Fibroblast of lung (primary cell): ENCODE data around the gene SPOCD1.

Experiments
- CTCF ChIP-seq, 2 donors: IDR thresholded peaks in 1 of 2; conservative IDR thresholded peaks in 1 of 2; 1 replicate in 1 of 2; 2 replicates in 1 of 2; pipeline ENCODE4 v1.5.1; 2011 to 2012; ENCODE audit warnings: low read length in 2 of 2, control low read depth in 1 of 2, inconsistent platforms in 1 of 2, low read depth in 1 of 2, mild to moderate bottlenecking in 1 of 2
- EZH2 ChIP-seq: IDR thresholded peaks from 2 replicates; pipeline ENCODE4 v1.5.1; 2012; ENCODE audit warnings: low read length, control low read depth, mild to moderate bottlenecking; ENCODE audit errors: missing control alignments

GRCh38 chr1:31769720-31770390 is 46.0 kb downstream of the SPOCD1 start:
- TF ChIP-seq CTCF (conservative IDR thresholded peaks at IDR 0.05 in 1 of 2, IDR thresholded peaks at IDR 0.05 in 1 of 2; ENCODE audit: low read depth in 1 of 2, low read length in 2 of 2), result no peak
- no peak for TF ChIP-seq EZH2
